ENCODE measurements around the gene MCEMP1. TPM values are rescaled to one million over a fixed set of nuclear protein-coding genes. Genes with fewer than 3 reads are reported as not detected.

The MCEMP1 gene
- total RNA-seq, 1 donor from 2014 or later = 0.79 TPM

Other genes starting within 250 kb of the MCEMP1 start
- 1.1 TPM for gene PEX11G, start 188.1 kb upstream of the MCEMP1 start, total RNA-seq
- gene ZNF358, start 161.0 kb upstream of the MCEMP1 start, total RNA-seq = 7.4 TPM
- gene MCOLN1, start 154.5 kb upstream of the MCEMP1 start, total RNA-seq = 6.9 TPM
- 17.6 TPM for gene PNPLA6, start 141.4 kb upstream of the MCEMP1 start, total RNA-seq
- gene CAMSAP3, start 81.2 kb upstream of the MCEMP1 start, total RNA-seq = 5.7 TPM
- 21.9 TPM for gene XAB2, start 47.5 kb upstream of the MCEMP1 start, total RNA-seq
- gene PET100, start 47.3 kb upstream of the MCEMP1 start, total RNA-seq = 26.2 TPM
- not detected for gene PCP2, start 43.4 kb upstream of the MCEMP1 start, total RNA-seq
- gene STXBP2, start 40.0 kb upstream of the MCEMP1 start, total RNA-seq = 25.1 TPM
- 8.5 TPM for gene RETN, start 8.0 kb upstream of the MCEMP1 start, total RNA-seq
- 19.6 TPM for gene TRAPPC5, start 3.7 kb downstream of the MCEMP1 start, total RNA-seq
- 0.20 TPM for gene FCER2, start 25.0 kb downstream of the MCEMP1 start, total RNA-seq
- gene CLEC4G, start 55.0 kb downstream of the MCEMP1 start, total RNA-seq = 0.20 TPM
- gene CD209, start 70.4 kb downstream of the MCEMP1 start, total RNA-seq = 5.8 TPM
- 0.59 TPM for gene CLEC4M, start 86.2 kb downstream of the MCEMP1 start, total RNA-seq
- gene EVI5L, start 153.1 kb downstream of the MCEMP1 start, total RNA-seq = 8.0 TPM
- gene PRR36, start 197.3 kb downstream of the MCEMP1 start, total RNA-seq = 0.10 TPM
- gene LRRC8E, start 211.4 kb downstream of the MCEMP1 start, total RNA-seq = 3.9 TPM
- 9.7 TPM for gene MAP2K7, start 226.8 kb downstream of the MCEMP1 start, total RNA-seq
- gene TGFBR3L, start 237.7 kb downstream of the MCEMP1 start, total RNA-seq = 0.59 TPM
- gene SNAPC2, start 243.2 kb downstream of the MCEMP1 start, total RNA-seq = 5.6 TPM
- 1.4 TPM for gene CTXN1, start 249.0 kb downstream of the MCEMP1 start, total RNA-seq

All from skin of body (tissue), 1 donor.